Endodermal cell (in vitro differentiated cells): Measurements from ENCODE around the gene ADAMTS13. TPM values are rescaled to one million over a fixed set of nuclear protein-coding genes. Genes with fewer than 3 reads are reported as not detected.

Experiments
- DNase-seq: peaks from one replicate; pipeline ENCODE4 v3.0.0-alpha.2; 2017
- H3K27ac ChIP-seq: 2 replicates; pipeline ENCODE4 v1.5.1; 2013; ENCODE audit warnings: mild to moderate bottlenecking, low read depth, low read length, moderate library complexity
- H3K27me3 ChIP-seq: 2 replicates; pipeline ENCODE4 v1.6.1; 2013; ENCODE audit warnings: mild to moderate bottlenecking, low read length, moderate library complexity; ENCODE audit not compliant: insufficient read depth, control insufficient read depth, poor library complexity, severe bottlenecking
- H3K36me3 ChIP-seq: 2 replicates; pipeline ENCODE4 v1.7.0; 2013; ENCODE audit warnings: mild to moderate bottlenecking, low read length, moderate library complexity; ENCODE audit not compliant: control insufficient read depth, insufficient read depth
- H3K4me1 ChIP-seq: one replicate; pipeline ENCODE4 v1.7.0; 2013; ENCODE audit warnings: low read length; ENCODE audit not compliant: control insufficient read depth, insufficient read depth
- H3K4me3 ChIP-seq: 2 replicates; pipeline ENCODE4 v1.5.1; 2013; ENCODE audit warnings: mild to moderate bottlenecking, low read length, moderate library complexity
- H3K9ac ChIP-seq: 2 replicates; pipeline ENCODE4 v1.6.1; 2013; ENCODE audit warnings: mild to moderate bottlenecking, low read length, moderate library complexity; ENCODE audit not compliant: poor library complexity, severe bottlenecking; ENCODE audit errors: extremely low read depth
- H3K9me3 ChIP-seq: 2 replicates; pipeline ENCODE4 v1.6.1; 2013; ENCODE audit warnings: mild to moderate bottlenecking, low read length, moderate library complexity; ENCODE audit not compliant: control insufficient read depth
- H3K27ac Mint-ChIP-seq: 2 replicates; pipeline ENCODE4 v1.8.0; 2020; ENCODE audit warnings: mixed read lengths
- H3K27me3 Mint-ChIP-seq: 2 replicates; pipeline ENCODE4 v1.8.0; 2021; ENCODE audit warnings: mild to moderate bottlenecking, mixed read lengths; ENCODE audit not compliant: insufficient read depth
- H3K36me3 Mint-ChIP-seq: 2 replicates; pipeline ENCODE4 v1.8.0; 2020; ENCODE audit warnings: low read depth, mixed read lengths
- H3K4me1 Mint-ChIP-seq: 2 replicates; pipeline ENCODE4 v1.8.0; 2020; ENCODE audit warnings: mixed read lengths
- H3K4me3 Mint-ChIP-seq: 2 replicates; pipeline ENCODE4 v1.8.0; 2020; ENCODE audit warnings: mild to moderate bottlenecking, moderate library complexity, mixed read lengths
- H3K9me3 Mint-ChIP-seq: 2 replicates; pipeline ENCODE4 v1.8.0; 2020; ENCODE audit warnings: mild to moderate bottlenecking, mixed read lengths
- WGBS, 2 experiments: methylation state at CpG; one replicate each; pipeline versions ENCODE4 v1.1.5 to v1.1.7; 2013; ENCODE audit warnings: missing lambda C conversion rate in 2 of 2, mixed read lengths in 1 of 2; ENCODE audit not compliant: insufficient coverage in 1 of 2, insufficient read length in 1 of 2; 5-methylcytosine and 5-hydroxymethylcytosine counted together
- long read RNA-seq, 4 experiments: library from polyadenylated mRNA in 2 of 4; library from RNA in 1 of 4; library from capped mRNA in 1 of 4; stranded (forward) in 3 of 4; unstranded in 1 of 4; transcript quantifications; one replicate each; pipeline ENCODE4 v2.0.0, GENCODE V29; 2020 to 2021; ENCODE audit warnings: inconsistent platforms in 1 of 4
- polyA plus RNA-seq, 2 experiments: library from polyadenylated mRNA; stranded (reverse); fragments of 50-300 nt; gene quantifications; one replicate each; pipeline ENCODE4 v1.2.3, GENCODE V29; 2013
- total RNA-seq, 2 donors: library from RNA; stranded (reverse); fragmentation: NEBNext Ultra II Directional in 1 of 2; extraction: Animal tissue kit (Norgen Biotek cat#: 25700) in 1 of 2; gene quantifications; 2 replicates in 1 of 2; 3 replicates in 1 of 2; pipeline ENCODE4 v1.2.1, GENCODE V29; 2021
- TF ChIP-seq, protein P1 (sequence below): fragments of 200-600 bp; sonication (generic); conservative IDR thresholded peaks from 2 replicates; pipeline ENCODE4 v1.5.0; 2021; ENCODE audit warnings: antibody characterized with exemption, mild to moderate bottlenecking

ADAMTS13 gene
- 10 to 100 TPM; 13.5 to 21.7 TPM for total RNA-seq
- 9.7 TPM for polyA plus RNA-seq (2013, experiment 1 of 2)
- polyA plus RNA-seq (2013, experiment 2 of 2) = 7.6 TPM
- long read RNA-seq, experiment 1, partial matches to known transcripts = 1 of 4 reads
- long read RNA-seq, experiment 1, other reads (novel, unspliced or antisense) = 3 of 4 reads
- long read RNA-seq, experiment 2, partial matches to known transcripts = 7 of 20 reads
- long read RNA-seq, experiment 2, other reads (novel, unspliced or antisense) = 13 of 20 reads
- long read RNA-seq, experiment 3, partial matches to known transcripts = 8 of 29 reads
- long read RNA-seq, experiment 3, other reads (novel, unspliced or antisense) = 21 of 29 reads
- long read RNA-seq, experiment 4, partial matches to known transcripts = 2 of 3 reads
- long read RNA-seq, experiment 4, other reads (novel, unspliced or antisense) = 1 of 3 reads

DNA sequence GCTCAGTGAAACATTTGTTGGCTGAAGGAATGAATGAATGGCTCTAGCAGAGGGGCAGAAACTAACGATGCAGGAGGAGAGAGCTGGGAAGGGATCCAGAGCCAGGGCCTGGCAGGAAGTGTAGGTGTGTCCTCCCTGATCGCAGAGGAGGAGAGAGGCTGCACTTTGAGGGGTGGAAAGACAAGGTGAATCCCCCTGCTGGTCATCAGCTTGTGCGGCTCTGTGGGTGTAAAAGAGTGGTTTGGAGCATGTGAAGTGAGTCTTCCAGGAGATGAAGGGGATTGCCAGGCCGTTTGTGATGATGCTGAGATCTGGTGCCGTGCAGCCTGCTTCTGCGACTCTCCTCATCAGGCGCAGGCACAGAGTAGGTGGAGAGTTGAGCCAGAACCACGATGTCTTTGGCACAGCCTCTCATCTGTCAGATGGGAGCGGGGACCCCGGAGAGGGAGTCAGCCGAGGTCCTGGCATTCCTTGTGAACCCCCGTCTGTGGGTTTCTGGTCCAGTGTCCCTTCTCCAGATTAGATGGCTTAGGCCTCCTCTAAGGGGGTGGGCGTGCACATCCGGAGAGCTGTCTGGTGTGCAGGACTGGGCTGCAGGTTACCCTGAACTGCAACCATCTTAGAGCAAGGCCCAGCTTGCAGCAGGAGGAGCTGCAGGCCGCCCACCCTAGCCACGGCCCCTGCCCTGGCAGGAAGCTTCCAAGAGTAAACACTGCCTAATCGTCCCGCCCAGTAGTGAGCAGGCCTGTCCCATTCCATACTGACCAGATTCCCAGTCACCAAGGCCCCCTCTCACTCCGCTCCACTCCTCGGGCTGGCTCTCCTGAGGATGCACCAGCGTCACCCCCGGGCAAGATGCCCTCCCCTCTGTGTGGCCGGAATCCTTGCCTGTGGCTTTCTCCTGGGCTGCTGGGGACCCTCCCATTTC lies at the start of gene ADAMTS13:
Gene ADAMTS13, plus strand, starts transcription at position 753 of the 928 bp plus-strand sequence. Its CDS starts 77 bp downstream, at position 830.
- Mint-ChIP-seq H3K27me3 (peaks cover 2% of the 10 kb centered on the region), H3K36me3 (peaks cover 3% of the 10 kb centered on the region), H3K27ac (peak within 1 kb of the TSS; percentile 36), H3K9me3 (peaks cover 15% of the 10 kb centered on the region), H3K4me1 (peaks cover 9% of the 10 kb centered on the region), H3K4me3 (no peak within 1 kb of the TSS)
- H3K36me3 ChIP-seq = no peaks in the 10 kb centered on the region
- DNase-seq = peak; percentile 86
- TF ChIP-seq, protein P1, sequence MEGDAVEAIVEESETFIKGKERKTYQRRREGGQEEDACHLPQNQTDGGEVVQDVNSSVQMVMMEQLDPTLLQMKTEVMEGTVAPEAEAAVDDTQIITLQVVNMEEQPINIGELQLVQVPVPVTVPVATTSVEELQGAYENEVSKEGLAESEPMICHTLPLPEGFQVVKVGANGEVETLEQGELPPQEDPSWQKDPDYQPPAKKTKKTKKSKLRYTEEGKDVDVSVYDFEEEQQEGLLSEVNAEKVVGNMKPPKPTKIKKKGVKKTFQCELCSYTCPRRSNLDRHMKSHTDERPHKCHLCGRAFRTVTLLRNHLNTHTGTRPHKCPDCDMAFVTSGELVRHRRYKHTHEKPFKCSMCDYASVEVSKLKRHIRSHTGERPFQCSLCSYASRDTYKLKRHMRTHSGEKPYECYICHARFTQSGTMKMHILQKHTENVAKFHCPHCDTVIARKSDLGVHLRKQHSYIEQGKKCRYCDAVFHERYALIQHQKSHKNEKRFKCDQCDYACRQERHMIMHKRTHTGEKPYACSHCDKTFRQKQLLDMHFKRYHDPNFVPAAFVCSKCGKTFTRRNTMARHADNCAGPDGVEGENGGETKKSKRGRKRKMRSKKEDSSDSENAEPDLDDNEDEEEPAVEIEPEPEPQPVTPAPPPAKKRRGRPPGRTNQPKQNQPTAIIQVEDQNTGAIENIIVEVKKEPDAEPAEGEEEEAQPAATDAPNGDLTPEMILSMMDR = peak; percentile 71
- no peak within 1 kb of the TSS for H3K27ac ChIP-seq
- no peak within 1 kb of the TSS for H3K4me3 ChIP-seq
- peaks cover 9% of the 10 kb centered on the region for H3K9me3 ChIP-seq
- no peaks in the 10 kb centered on the region for H3K4me1 ChIP-seq
- 82 to 83% methylated on average over 19 to 23 of the region's 23 CpGs for WGBS, 2 experiments
- no peak within 1 kb of the TSS for H3K9ac ChIP-seq
- no peaks in the 10 kb centered on the region for H3K27me3 ChIP-seq

DNA sequence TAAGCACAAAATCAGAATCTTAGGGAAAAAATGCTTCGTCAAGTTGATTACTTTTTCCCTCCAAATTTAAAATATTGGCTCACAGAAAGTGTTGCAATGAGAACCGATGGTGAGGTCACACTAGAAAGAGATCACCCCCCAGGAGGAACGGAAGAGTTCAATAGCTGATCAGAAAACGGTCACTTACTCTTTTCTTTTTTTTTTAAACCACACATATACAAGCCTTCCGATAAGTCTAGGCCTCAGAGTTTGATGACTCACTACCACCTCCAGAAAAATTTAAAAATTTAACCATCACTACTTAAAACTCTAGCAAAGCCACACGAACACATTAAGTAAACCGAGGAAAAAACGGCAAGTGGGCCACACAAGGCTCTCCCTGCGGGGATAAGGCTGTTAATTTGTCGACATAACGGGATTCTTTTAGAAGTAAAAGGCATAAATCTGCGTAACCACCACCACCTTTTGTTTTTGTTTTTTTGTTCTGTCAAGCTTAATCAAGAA lies 47.5 kb upstream of the ADAMTS13 start:
- TF ChIP-seq, protein P1 = no peak
- WGBS, 2 experiments = 43 to 48% methylated on average over 7 to 12 of the region's 12 CpGs

DNA sequence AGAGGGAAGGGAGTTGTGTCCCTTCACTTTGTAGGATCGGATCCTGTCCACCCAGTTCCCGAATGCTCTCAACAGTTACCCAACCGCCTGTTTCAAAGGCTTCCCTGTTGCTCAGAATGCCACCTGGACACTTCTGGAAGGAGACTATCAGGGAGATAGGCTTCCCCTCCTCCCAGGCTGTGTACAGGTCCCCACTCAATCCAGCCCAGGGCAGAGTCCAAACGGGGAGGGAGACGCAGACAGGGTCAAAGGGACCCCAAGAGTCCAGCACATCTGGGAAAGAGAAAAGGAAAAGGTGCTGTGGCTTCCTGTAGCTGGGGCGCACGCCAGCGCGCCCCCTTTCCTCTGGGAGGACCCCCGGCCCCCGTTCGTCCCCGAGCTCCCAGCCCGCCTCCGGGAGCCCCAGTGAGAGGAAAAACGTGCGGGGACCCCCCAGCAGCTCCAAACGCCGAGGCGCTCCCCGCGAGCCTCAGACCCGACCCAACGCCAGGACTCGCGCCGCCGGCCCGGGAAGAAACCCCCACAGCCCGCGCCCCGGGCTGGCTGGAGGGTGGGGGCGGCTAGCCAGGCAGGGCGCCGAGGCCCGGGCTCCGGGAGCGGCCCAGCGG lies 46.9 kb upstream of the ADAMTS13 start:
- Histone ChIP-seq H3K4me3 (peak overlapping the region; percentile 91), H3K9me3 (no peaks in the 10 kb centered on the region), H3K4me1 (peaks cover 14% of the 10 kb centered on the region), H3K27me3 (no peaks in the 10 kb centered on the region), H3K9ac (peak overlapping the region; percentile 97), H3K36me3 (peaks cover 32% of the 10 kb centered on the region), H3K27ac (peak overlapping the region; percentile 86)
- peak; percentile 63 for DNase-seq
- Mint-ChIP-seq H3K4me3 (peak overlapping the region; percentile 94), H3K4me1 (peaks cover 30% of the 10 kb centered on the region), H3K27ac (peak overlapping the region; percentile 97), H3K36me3 (peaks cover 15% of the 10 kb centered on the region), H3K27me3 (peaks cover 11% of the 10 kb centered on the region), H3K9me3 (peaks cover 9% of the 10 kb centered on the region)
- TF ChIP-seq, protein P1 = no peak
- WGBS, 2 experiments = 0% methylated on average over 5 to 39 of the region's 39 CpGs

More for the DNA sequence above, 47.5 kb upstream of the ADAMTS13 start:
- Histone ChIP-seq H3K27ac (no peak overlapping the region), H3K36me3 (peaks cover 37% of the 10 kb centered on the region), H3K27me3 (no peaks in the 10 kb centered on the region), H3K9ac (peak overlapping the region; percentile 97), H3K4me3 (peak overlapping the region; percentile 91), H3K9me3 (no peaks in the 10 kb centered on the region), H3K4me1 (peaks cover 18% of the 10 kb centered on the region)
- Mint-ChIP-seq H3K4me1 (peaks cover 36% of the 10 kb centered on the region), H3K27ac (peak overlapping the region; percentile 97), H3K36me3 (peaks cover 18% of the 10 kb centered on the region), H3K4me3 (peak overlapping the region; percentile 94), H3K9me3 (peaks cover 9% of the 10 kb centered on the region), H3K27me3 (peaks cover 11% of the 10 kb centered on the region)
- DNase-seq = no peak
